OCI-LY7 (cell line): ENCODE measurements around the gene PLCB3. TPM values are rescaled to one million over a fixed set of nuclear protein-coding genes. Genes with fewer than 3 reads are reported as not detected.

Source experiments
- BruUV-seq: library from RNA; stranded (reverse); fragments of 400-500 nt; replicated peaks from 2 replicates; lab custom pipeline; 2021; lab: Mats Ljungman, UMichigan
- CTCF ChIA-PET: fragments of 300-600 bp; sonication (Branson Sonifier 250); formaldehyde crosslinking; loops from one replicate; lab custom pipeline; 2022; ENCODE audit warnings: antibody characterized with exemption; ENCODE audit not compliant: unreplicated experiment; lab: Charles Lee
- POLR2A ChIA-PET: fragments of 300-600 bp; sonication (Branson Sonifier 250); formaldehyde crosslinking; loops from one replicate; lab custom pipeline; 2022; ENCODE audit warnings: antibody characterized with exemption; lab: Charles Lee
- DNase-seq: peaks from one replicate; pipeline ENCODE4 v3.0.0-alpha.2; 2015; ENCODE audit warnings: low spot score
- H2AFZ ChIP-seq: fragments of 200-600 bp; sonication (generic), shearing (Covaris generic); 2 replicates; pipeline ENCODE4 v1.6.1; 2014; ENCODE audit warnings: mild to moderate bottlenecking, antibody characterized with exemption, low read length, moderate library complexity
- H3K27ac ChIP-seq: fragments of 200-600 bp; sonication (generic); 2 replicates; pipeline ENCODE4 v1.5.1; 2014; ENCODE audit warnings: mixed run types, low read depth, mild to moderate bottlenecking, moderate library complexity, low read length, inconsistent platforms; ENCODE audit not compliant: poor library complexity, severe bottlenecking
- H3K36me3 ChIP-seq: fragments of 200-600 bp; sonication (generic); 2 replicates; pipeline ENCODE4 v1.6.1; 2014; ENCODE audit warnings: mild to moderate bottlenecking, antibody characterized with exemption, low read length, moderate library complexity, mixed read lengths; ENCODE audit not compliant: insufficient read depth
- H3K4me1 ChIP-seq: fragments of 200-600 bp; sonication (generic); 2 replicates; pipeline ENCODE4 v1.5.1; 2014; ENCODE audit warnings: mild to moderate bottlenecking, low read length; ENCODE audit not compliant: insufficient read depth, poor library complexity, severe bottlenecking
- H3K4me2 ChIP-seq: fragments of 200-600 bp; sonication (generic); 2 replicates; pipeline ENCODE4 v1.6.1; 2014; ENCODE audit warnings: mild to moderate bottlenecking, low read length
- H3K4me3 ChIP-seq: fragments of 200-600 bp; sonication (generic); 2 replicates; pipeline ENCODE4 v1.5.1; 2014; ENCODE audit warnings: mild to moderate bottlenecking, low read depth, low read length; ENCODE audit not compliant: poor library complexity, severe bottlenecking
- H3K79me2 ChIP-seq: fragments of 200-600 bp; sonication (generic); 2 replicates; pipeline ENCODE4 v1.6.1; 2016; ENCODE audit warnings: low read depth, mild to moderate bottlenecking, low read length, moderate library complexity, mixed read lengths; ENCODE audit not compliant: insufficient read depth
- H3K9me2 ChIP-seq: fragments of 200-600 bp; sonication (generic); 2 replicates; pipeline ENCODE4 v1.6.1; 2016; ENCODE audit warnings: mild to moderate bottlenecking, low read length, mixed read lengths; ENCODE audit not compliant: insufficient read depth
- H3K9me3 ChIP-seq: fragments of 200-600 bp; sonication (generic); 2 replicates; pipeline ENCODE4 v1.6.1; 2014; ENCODE audit warnings: mild to moderate bottlenecking, mixed run types, low read length, mixed read lengths
- H4K20me1 ChIP-seq: fragments of 200-600 bp; sonication (generic); 2 replicates; pipeline ENCODE4 v1.6.1; 2014; ENCODE audit warnings: mild to moderate bottlenecking, antibody characterized with exemption, low read length, moderate library complexity, mixed read lengths; ENCODE audit not compliant: insufficient read depth
- EZH2phosphoT487 ChIP-seq: fragments of 200-600 bp; sonication (generic); IDR thresholded peaks from 2 replicates; pipeline ENCODE4 v1.6.1; 2018; ENCODE audit warnings: low read depth, borderline replicate concordance, mild to moderate bottlenecking, mixed run types, antibody characterized with exemption, low read length, moderate library complexity, mixed read lengths
- intact Hi-C: fragments of 100-400 bp; cut with micrococcal nuclease; formaldehyde crosslinking; loops from one replicate; pipeline ENCODE4 v1.10.0; 2022; ENCODE audit not compliant: unreplicated experiment
- total RNA-seq, 2 experiments: library from RNA; depleted of rRNA in 1 of 2; stranded (reverse); fragments of >200 nt in 1 of 2; shearing (Covaris generic) in 1 of 2; gene quantifications; 2 replicates each; pipeline ENCODE4 v1.2.3, GENCODE V29; 2014 to 2022
- TF ChIP-seq, protein P1 (sequence below): fragments of 200-600 bp; sonication (generic); conservative IDR thresholded peaks from 2 replicates; pipeline ENCODE4 v1.5.1; 2014; ENCODE audit warnings: mild to moderate bottlenecking, antibody characterized with exemption, low read length, moderate library complexity, mixed read lengths

Gene PLCB3
- total RNA-seq, 2 experiments from 2014 or later = 7.6 to 10.3 TPM

DNA sequence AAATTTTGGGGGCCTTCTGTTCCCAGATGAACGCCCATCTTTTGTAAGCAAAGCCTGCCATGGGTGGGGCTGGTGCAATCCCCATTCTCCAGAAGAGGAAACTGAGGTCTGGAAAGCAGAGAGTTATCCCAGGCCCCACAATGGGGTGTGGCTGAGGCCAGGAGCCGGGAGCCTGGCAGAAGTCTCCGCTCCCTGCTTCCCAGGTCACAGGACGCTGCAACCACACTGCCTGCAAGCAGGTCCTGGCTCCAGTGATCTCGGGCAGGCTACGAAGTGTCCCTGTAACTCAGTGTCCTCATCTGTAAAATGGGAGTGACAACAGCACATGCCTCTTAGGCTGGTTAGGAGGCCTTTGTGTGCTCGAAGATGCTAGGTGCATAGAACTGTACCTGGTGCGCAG is 1.7 kb downstream of the PLCB3 start:
- no peaks in the 10 kb centered on the region for H4K20me1 ChIP-seq
- H3K9me3 ChIP-seq = no peaks in the 10 kb centered on the region
- H3K4me3 ChIP-seq = no peak overlapping the region
- peak overlapping the region; percentile 98; the same call in 1 of the 2 replicates for H3K4me2 ChIP-seq
- POLR2A ChIA-PET = no interaction called here
- H3K9me2 ChIP-seq = no peaks in the 10 kb centered on the region
- CTCF ChIA-PET = no interaction called here
- intact Hi-C loops = no loop called here
- H3K27ac ChIP-seq = no peak overlapping the region
- peaks cover 44% of the 10 kb centered on the region for H3K4me1 ChIP-seq
- no peak overlapping the region for H2AFZ ChIP-seq
- no TSS peak for BruUV-seq
- H3K36me3 ChIP-seq = no peaks in the 10 kb centered on the region
- H3K79me2 ChIP-seq = no peaks in the 10 kb centered on the region
- TF ChIP-seq, protein P1, sequence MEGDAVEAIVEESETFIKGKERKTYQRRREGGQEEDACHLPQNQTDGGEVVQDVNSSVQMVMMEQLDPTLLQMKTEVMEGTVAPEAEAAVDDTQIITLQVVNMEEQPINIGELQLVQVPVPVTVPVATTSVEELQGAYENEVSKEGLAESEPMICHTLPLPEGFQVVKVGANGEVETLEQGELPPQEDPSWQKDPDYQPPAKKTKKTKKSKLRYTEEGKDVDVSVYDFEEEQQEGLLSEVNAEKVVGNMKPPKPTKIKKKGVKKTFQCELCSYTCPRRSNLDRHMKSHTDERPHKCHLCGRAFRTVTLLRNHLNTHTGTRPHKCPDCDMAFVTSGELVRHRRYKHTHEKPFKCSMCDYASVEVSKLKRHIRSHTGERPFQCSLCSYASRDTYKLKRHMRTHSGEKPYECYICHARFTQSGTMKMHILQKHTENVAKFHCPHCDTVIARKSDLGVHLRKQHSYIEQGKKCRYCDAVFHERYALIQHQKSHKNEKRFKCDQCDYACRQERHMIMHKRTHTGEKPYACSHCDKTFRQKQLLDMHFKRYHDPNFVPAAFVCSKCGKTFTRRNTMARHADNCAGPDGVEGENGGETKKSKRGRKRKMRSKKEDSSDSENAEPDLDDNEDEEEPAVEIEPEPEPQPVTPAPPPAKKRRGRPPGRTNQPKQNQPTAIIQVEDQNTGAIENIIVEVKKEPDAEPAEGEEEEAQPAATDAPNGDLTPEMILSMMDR = no peak
- TF ChIP-seq EZH2phosphoT487 = no peak
- DNase-seq = no peak

DNA sequence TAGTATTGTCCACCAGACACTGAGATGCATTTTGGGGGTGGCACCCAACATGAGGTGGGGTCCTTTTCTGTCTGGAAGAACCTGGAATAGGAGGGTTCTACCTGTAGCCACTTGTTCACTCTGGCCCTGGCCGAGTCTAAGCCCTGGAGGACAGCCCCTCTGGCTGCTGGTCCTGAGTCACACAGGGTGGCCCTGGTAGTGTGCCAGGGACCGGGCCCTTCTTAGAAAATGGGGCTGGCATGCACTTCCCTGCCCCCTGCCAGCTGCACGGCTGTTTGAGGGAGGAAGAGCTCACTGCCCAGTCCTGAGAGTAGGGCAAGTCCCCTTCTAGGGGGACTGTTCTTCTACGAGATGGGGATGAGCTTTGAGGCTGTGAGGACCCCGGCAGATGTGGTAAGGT is 2.2 kb downstream of the PLCB3 start:
- H3K27ac ChIP-seq = no peak overlapping the region
- H3K9me2 ChIP-seq = no peaks in the 10 kb centered on the region
- no TSS peak for BruUV-seq
- no peak overlapping the region for H3K4me2 ChIP-seq
- H3K36me3 ChIP-seq = no peaks in the 10 kb centered on the region
- intact Hi-C loops = no loop called here
- H3K79me2 ChIP-seq = no peaks in the 10 kb centered on the region
- no peak for TF ChIP-seq EZH2phosphoT487
- TF ChIP-seq, protein P1 = no peak
- no peaks in the 10 kb centered on the region for H4K20me1 ChIP-seq
- H3K9me3 ChIP-seq = no peaks in the 10 kb centered on the region
- H3K4me1 ChIP-seq = peaks cover 40% of the 10 kb centered on the region
- no peak overlapping the region for H2AFZ ChIP-seq
- ChIA-PET CTCF (no interaction called here), POLR2A (interaction anchor here (1.1 kb wide), 1 partner anchor 14 kb away, joined by 6 read pairs; no protein-coding TSS in a partner anchor)
- H3K4me3 ChIP-seq = no peak overlapping the region
- DNase-seq = no peak

DNA sequence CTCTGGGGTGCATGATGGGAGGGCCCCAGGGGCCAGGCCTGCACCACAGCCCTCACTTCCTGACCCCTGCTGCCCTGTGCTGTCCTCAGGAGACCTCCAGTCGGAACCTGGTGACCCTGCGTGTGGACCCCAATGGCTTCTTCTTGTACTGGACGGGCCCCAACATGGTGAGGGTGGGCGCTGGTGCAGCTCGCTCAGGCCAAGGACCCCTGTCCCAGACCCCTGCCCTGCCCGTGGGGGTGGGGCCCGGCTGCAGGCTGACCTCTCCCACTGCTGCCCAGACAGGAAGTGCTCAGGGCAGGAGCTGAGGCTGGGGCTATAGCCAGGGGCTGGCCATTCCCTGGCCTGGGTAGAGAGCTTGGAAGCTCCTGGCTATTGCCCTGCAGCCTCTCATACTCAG is 3.0 kb downstream of the PLCB3 start:
- CTCF ChIA-PET = no interaction called here
- Histone ChIP-seq H3K36me3 (no peaks in the 10 kb centered on the region), H3K4me1 (peaks cover 36% of the 10 kb centered on the region), H3K27ac (no peak overlapping the region), H3K4me3 (no peak overlapping the region), H3K4me2 (no peak overlapping the region), H3K79me2 (no peaks in the 10 kb centered on the region), H3K9me3 (no peaks in the 10 kb centered on the region), H2AFZ (no peak overlapping the region), H4K20me1 (no peaks in the 10 kb centered on the region), H3K9me2 (no peaks in the 10 kb centered on the region)
- intact Hi-C loops = no loop called here
- TF ChIP-seq, protein P1 = no peak
- no peak for TF ChIP-seq EZH2phosphoT487
- BruUV-seq = no TSS peak
- POLR2A ChIA-PET = interaction anchor here (1.1 kb wide), 1 partner anchor 13 kb away, joined by 6 read pairs; no protein-coding TSS in a partner anchor
- no peak for DNase-seq
